ENCODE data around the gene TP53AIP1. TPM values are rescaled to one million over a fixed set of nuclear protein-coding genes. Genes with fewer than 3 reads are reported as not detected.

Gene TP53AIP1
- polyA plus RNA-seq, 3 donors from 2014 or later = not detected

- H3K27me3 Mint-ChIP-seq (ENCODE audit: low read depth in 3 of 3) = peaks cover 12 to 31% (median 16%) of the 10 kb centered on the region in 3 donors
- H3K9me3 Mint-ChIP-seq = no peaks in the 10 kb centered on the region
- H3K36me3 Mint-ChIP-seq = no peaks in the 10 kb centered on the region
- DNase-seq = no peak
- peaks cover 11 to 20% of the 10 kb centered on the region in 2 donors for H3K4me1 Mint-ChIP-seq
- H3K27ac Mint-ChIP-seq = no peak overlapping the region
- no peak overlapping the region for H3K4me3 Mint-ChIP-seq
Measured at GRCh38 chr11:128892866-128893565, 49.7 kb downstream of the TP53AIP1 start.

GRCh38 chr11:128891913-128892398, 50.7 kb downstream of the TP53AIP1 start:
- Mint-ChIP-seq H3K36me3 (no peaks in the 10 kb centered on the region), H3K9me3 (no peaks in the 10 kb centered on the region), H3K4me1 (peaks cover 15 to 26% of the 10 kb centered on the region in 2 donors), H3K27ac (no peak overlapping the region), H3K4me3 (peak overlapping the region in 3 of 5 donors; percentile 11 to 70 (median 67)), H3K27me3 (ENCODE audit: low read depth in 3 of 3) (peaks cover 18 to 31% (median 18%) of the 10 kb centered on the region in 3 donors)
- no peak for DNase-seq

GRCh38 chr11:128890543-128891368, 51.9 kb downstream of the TP53AIP1 start, which contains the start of gene KCNJ5:
KCNJ5 (plus strand) TSS chr11:128891356; CDS start chr11:128911274, 19,918 bp downstream.
- Mint-ChIP-seq H3K27ac (peak within 1 kb of the TSS in 1 of 6 donors; percentile 86), H3K27me3 (ENCODE audit: low read depth in 3 of 3) (peaks cover 20 to 31% (median 26%) of the 10 kb centered on the region in 3 donors), H3K4me3 (peak within 1 kb of the TSS; percentile 68 to 90 (median 85)), H3K36me3 (no peaks in the 10 kb centered on the region), H3K4me1 (peaks cover 26 to 38% of the 10 kb centered on the region in 2 donors), H3K9me3 (no peaks in the 10 kb centered on the region)
- DNase-seq = peak in 1 of 3 donors; percentile 17

GRCh38 chr11:128890216-128890542, 52.5 kb downstream of the TP53AIP1 start:
- Mint-ChIP-seq H3K27ac (no peak overlapping the region), H3K9me3 (peaks cover 0 to 1% (median 0%) of the 10 kb centered on the region in 6 donors), H3K4me3 (peak overlapping the region in 2 of 5 donors; percentile 14 to 90), H3K4me1 (peaks cover 28 to 38% of the 10 kb centered on the region in 2 donors), H3K36me3 (no peaks in the 10 kb centered on the region), H3K27me3 (ENCODE audit: low read depth in 3 of 3) (peaks cover 20 to 31% (median 26%) of the 10 kb centered on the region in 3 donors)
- DNase-seq = no peak

GRCh38 chr11:128889657-128890213, 52.9 kb downstream of the TP53AIP1 start:
- Mint-ChIP-seq H3K4me1 (peaks cover 29 to 41% of the 10 kb centered on the region in 2 donors), H3K9me3 (peaks cover 0 to 1% (median 0%) of the 10 kb centered on the region in 6 donors), H3K27me3 (ENCODE audit: low read depth in 3 of 3) (peaks cover 21 to 32% (median 27%) of the 10 kb centered on the region in 3 donors), H3K4me3 (peak overlapping the region in 2 of 5 donors; percentile 23 to 90), H3K27ac (no peak overlapping the region), H3K36me3 (no peaks in the 10 kb centered on the region)
- DNase-seq = no peak

GRCh38 chr11:128888034-128888985, 54.4 kb downstream of the TP53AIP1 start:
- Mint-ChIP-seq H3K36me3 (no peaks in the 10 kb centered on the region), H3K27ac (no peak overlapping the region), H3K4me3 (no peak overlapping the region), H3K27me3 (ENCODE audit: low read depth in 3 of 3) (peaks cover 22 to 34% (median 32%) of the 10 kb centered on the region in 3 donors), H3K9me3 (peaks cover 0 to 1% (median 0%) of the 10 kb centered on the region in 6 donors), H3K4me1 (peaks cover 28 to 43% of the 10 kb centered on the region in 2 donors)
- DNase-seq = no peak

- peak in 1 of 3 donors; percentile 45 for DNase-seq
Measured at GRCh38 chr11:128886406-128887124, 56.1 kb downstream of the TP53AIP1 start.

More at GRCh38 chr11:128886406-128887124, 56.1 kb downstream of the TP53AIP1 start:
- peaks cover 26 to 35% of the 10 kb centered on the region in 2 donors for H3K4me1 Mint-ChIP-seq
- no peaks in the 10 kb centered on the region for H3K36me3 Mint-ChIP-seq
- no peak overlapping the region for H3K27ac Mint-ChIP-seq
- H3K27me3 Mint-ChIP-seq (ENCODE audit: low read depth in 3 of 3) = peaks cover 16 to 37% (median 31%) of the 10 kb centered on the region in 3 donors
- H3K4me3 Mint-ChIP-seq = peak overlapping the region in 4 of 5 donors; percentile 1 to 41 (median 33)
- H3K9me3 Mint-ChIP-seq = peaks cover 0 to 1% (median 0%) of the 10 kb centered on the region in 6 donors

Other genes with a start within 250 kb of the TP53AIP1 start
- gene FLI1, start 248.8 kb downstream of the TP53AIP1 start, polyA plus RNA-seq = 100 to 1,000 TPM in 1 of 3 donors, 10 to 100 TPM in 2; 52.2 to 113 (median 61.1) TPM
- gene KCNJ1, start 75.6 kb downstream of the TP53AIP1 start, polyA plus RNA-seq = not detected
- not detected for gene KCNJ5, start 51.5 kb downstream of the TP53AIP1 start, polyA plus RNA-seq
- 1 to 10 TPM in 1 of 3 donors, under 1 TPM in 2; 0.23 to 1.8 (median 0.69) TPM for gene ARHGAP32, start 249.5 kb upstream of the TP53AIP1 start, polyA plus RNA-seq

Measured in immature natural killer cell (primary cell).